ENCODE results near the gene RTP1.

DNA sequence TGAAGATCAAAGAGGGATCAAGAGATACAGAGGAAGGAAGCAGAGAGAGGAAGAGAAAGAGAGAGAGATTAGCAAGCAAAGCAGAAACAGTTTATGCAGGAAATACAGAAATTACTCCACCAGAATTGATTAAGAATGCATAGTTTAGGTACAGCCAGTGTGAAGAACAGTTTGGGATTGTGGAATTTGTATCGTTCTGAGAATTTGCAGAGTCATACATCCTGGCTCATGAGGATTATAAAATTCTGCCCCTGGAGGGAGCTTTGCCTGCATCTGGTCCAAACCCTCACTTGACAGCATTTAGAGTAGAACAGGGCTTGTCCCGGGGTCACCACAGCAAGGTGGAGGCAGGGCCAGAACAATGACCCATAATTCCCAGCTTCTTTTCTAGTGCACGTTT, 50.1 kb downstream of the RTP1 start:
- TF ChIP-seq CTCF (IDR thresholded peaks at IDR 0.05) (no peak), POLR2A (IDR thresholded peaks at IDR 0.05) (no peak)

Data from prostate gland (tissue), 2 donors.